Esophagus (tissue), 2 donors: Measurements from ENCODE around the gene RORB. TPM values are rescaled to one million over a fixed set of nuclear protein-coding genes. Genes with fewer than 3 reads are reported as not detected.

Experiments
- H3K27ac ChIP-seq, 2 donors: one replicate each; pipeline ENCODE4 v1.5.1; 2013; ENCODE audit warnings: low read depth in 2 of 2, mild to moderate bottlenecking in 2 of 2, inconsistent platforms in 1 of 2, low read length in 1 of 2, moderate library complexity in 1 of 2
- H3K27me3 ChIP-seq, 2 donors: one replicate each; pipeline ENCODE4 v1.6.1; 2013; ENCODE audit warnings: low read length in 2 of 2, control low read depth in 1 of 2, mild to moderate bottlenecking in 1 of 2; ENCODE audit not compliant: insufficient read depth in 2 of 2, control insufficient read depth in 1 of 2
- H3K36me3 ChIP-seq, 2 donors: one replicate each; pipeline ENCODE4 v1.6.1; 2013; ENCODE audit warnings: low read length in 1 of 2; ENCODE audit not compliant: control insufficient read depth in 2 of 2, insufficient read depth in 2 of 2
- H3K4me1 ChIP-seq, 2 donors: one replicate each; pipeline ENCODE4 v1.6.1; 2013; ENCODE audit warnings: low read length in 1 of 2; ENCODE audit not compliant: control insufficient read depth in 2 of 2, insufficient read depth in 2 of 2
- H3K4me3 ChIP-seq, 2 donors: one replicate each; pipeline ENCODE4 v1.5.1; 2013; ENCODE audit warnings: low read length in 2 of 2, mild to moderate bottlenecking in 2 of 2, low read depth in 1 of 2, moderate library complexity in 1 of 2
- H3K9me3 ChIP-seq, 2 donors: one replicate each; pipeline ENCODE4 v1.6.1; 2013; ENCODE audit warnings: mild to moderate bottlenecking in 2 of 2, low read depth in 1 of 2, low read length in 1 of 2, moderate library complexity in 1 of 2; ENCODE audit not compliant: control insufficient read depth in 2 of 2, insufficient read depth in 1 of 2
- WGBS, 2 donors: extraction: QIAGEN DNeasy Blood & Tissue Kit; methylation state at CpG; one replicate each; pipeline ENCODE4 v1.1.7; 2013; 5-methylcytosine and 5-hydroxymethylcytosine counted together
- polyA plus RNA-seq, 2 donors: library from polyadenylated mRNA; stranded (reverse); fragments of 200-250 nt; gene quantifications; one replicate each; pipeline ENCODE4 v1.2.3, GENCODE V29; 2013
- donor health status: healthy with polysubstance abuse.
- donor health status: Bipolar disorder and iron deficiency.

RORB gene
- polyA plus RNA-seq, 2 donors: 0.04 to 0.05 TPM

DNA sequence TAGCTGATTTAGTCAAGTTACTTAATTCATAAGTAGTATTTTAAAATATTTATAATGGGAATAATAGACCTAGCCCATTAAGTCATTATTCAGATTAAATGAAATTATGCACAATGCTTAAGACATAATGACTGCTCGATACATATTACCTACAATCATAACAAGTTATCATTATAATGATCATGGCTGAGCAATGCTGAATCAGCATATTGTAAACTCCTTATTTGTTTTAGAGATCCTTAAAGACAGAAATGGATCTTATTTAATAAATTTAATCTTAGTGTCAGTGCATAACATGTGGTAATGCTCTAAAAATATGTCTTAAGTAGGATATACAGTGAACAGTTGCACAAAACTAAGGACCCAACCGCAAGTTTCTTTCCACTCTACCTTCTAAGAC lies 221.6 kb downstream of the RORB start:
- 92 to 93% methylated on average over 2 of the region's 2 CpGs for WGBS, 2 donors
- Histone ChIP-seq H3K36me3 (no peaks in the 10 kb centered on the region), H3K9me3 (no peaks in the 10 kb centered on the region), H3K27ac (no peak overlapping the region), H3K27me3 (no peaks in the 10 kb centered on the region), H3K4me3 (no peak overlapping the region), H3K4me1 (no peaks in the 10 kb centered on the region)

DNA sequence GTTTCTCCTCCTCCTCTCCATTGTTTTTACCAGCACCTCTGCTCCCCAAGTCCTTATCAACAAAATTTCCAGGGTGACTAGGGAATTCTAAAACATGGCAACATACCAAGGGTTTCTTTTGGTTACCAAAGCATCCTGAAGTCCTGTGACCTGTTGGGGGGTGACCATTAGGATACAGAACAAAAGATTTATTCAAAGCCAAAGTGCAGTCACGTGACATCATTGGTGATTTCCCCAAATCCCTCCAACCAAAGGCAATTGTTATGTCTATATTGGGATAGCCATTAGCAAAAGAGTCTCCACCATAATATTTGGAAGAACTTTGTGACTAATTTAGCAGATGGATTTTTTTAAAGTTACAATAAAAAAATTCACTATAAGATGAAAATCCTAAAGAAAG lies 222.2 kb downstream of the RORB start:
- Histone ChIP-seq H3K36me3 (no peaks in the 10 kb centered on the region), H3K9me3 (no peaks in the 10 kb centered on the region), H3K4me3 (no peak overlapping the region), H3K27ac (no peak overlapping the region), H3K4me1 (no peaks in the 10 kb centered on the region), H3K27me3 (no peaks in the 10 kb centered on the region)
- 74 to 78% methylated on average over 1 of the region's 1 CpG for WGBS, 2 donors

DNA sequence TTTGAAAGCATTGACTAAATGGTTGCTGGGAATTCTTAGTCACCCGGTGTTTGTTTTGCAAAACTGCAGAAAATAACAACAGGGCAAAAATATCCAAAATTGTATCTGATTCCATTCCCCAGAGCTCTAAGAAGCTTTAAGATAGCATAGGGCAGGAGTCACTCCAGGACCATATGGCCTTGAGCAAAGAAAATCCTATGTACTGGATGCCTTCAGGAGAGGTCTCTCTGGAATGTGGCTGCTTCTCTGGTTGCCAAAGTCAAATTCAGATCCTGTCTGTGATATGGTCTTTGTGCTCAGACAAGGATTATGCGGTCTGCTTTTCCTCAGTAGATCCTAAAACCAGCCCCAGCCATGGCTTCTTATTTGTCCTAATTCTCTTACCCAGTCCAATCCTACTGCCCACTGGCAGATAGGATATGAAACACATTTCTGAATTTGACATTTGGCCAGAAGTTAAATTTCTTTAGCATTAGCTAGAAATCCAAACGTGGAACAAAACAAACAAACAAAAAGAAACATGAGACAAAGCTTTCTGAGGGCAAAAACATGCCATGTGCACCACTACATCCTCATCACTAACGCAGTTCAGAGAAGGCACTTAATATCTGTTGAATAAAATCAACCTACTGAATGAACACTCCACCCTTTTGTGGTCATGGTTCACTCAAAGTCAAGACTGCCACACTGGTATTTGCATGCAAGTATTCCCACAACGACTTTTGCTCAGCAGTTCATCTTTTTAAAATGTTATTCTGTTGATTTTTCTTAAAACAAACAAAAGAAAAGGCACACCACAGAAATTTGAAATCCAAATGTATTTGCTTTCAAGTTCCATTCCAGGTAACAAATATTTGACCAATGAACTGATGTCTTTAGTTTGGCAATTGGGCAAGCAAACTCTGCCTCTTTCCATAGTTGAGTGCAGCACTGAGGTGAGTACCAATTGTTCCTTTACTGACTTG lies 224.8 kb downstream of the RORB start:
- no peak overlapping the region for H3K4me3 ChIP-seq
- WGBS, 2 donors: 56 to 58% methylated on average over 5 of the region's 5 CpGs
- H3K4me1 ChIP-seq: no peaks in the 10 kb centered on the region
- no peaks in the 10 kb centered on the region for H3K36me3 ChIP-seq
- H3K27me3 ChIP-seq: no peaks in the 10 kb centered on the region
- no peak overlapping the region for H3K27ac ChIP-seq
- no peaks in the 10 kb centered on the region for H3K9me3 ChIP-seq

DNA sequence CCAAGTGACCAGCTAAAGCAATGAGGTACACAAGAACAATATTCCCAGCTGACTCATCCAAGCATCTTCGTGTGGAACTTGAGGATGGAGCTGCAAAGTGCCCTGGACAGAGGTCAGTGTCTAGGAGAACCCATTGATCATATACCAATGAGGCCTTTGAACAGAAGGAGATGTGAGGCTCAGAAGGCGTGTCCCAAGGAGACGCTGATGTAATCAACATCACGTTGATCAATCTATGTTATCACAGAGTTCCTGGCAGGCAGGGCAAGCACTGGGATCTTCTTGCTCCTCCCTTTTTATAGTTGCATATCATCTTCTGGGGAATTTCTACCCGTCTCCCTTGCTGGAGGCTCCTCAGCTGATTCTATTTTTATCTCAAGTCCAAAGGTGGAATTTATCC lies 227.2 kb downstream of the RORB start:
- Histone ChIP-seq H3K36me3 (no peaks in the 10 kb centered on the region), H3K27ac (no peak overlapping the region), H3K27me3 (no peaks in the 10 kb centered on the region), H3K9me3 (no peaks in the 10 kb centered on the region), H3K4me1 (no peaks in the 10 kb centered on the region), H3K4me3 (no peak overlapping the region)
- WGBS, 2 donors: 67 to 72% methylated on average over 5 of the region's 5 CpGs

DNA sequence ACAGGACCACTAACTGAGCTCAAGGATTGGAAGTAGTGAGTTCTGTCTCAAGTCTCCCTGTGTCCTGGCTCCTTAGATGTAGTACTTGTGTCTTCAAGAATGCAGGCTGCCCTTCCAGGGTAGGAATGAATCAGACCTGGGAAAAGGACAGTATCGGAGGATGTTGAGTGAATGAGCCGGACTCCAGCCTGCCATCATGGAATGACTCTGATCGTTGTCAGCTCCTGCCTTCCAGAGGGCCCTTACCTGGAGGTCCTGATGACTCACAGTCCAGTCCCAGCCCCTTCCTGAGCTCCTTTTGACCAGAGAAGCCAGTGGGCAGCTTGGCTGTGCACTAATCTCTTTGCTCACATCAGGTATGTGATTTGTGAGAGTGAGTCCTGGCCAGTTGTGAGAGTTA lies 229.4 kb downstream of the RORB start:
- H3K27ac ChIP-seq: no peak overlapping the region
- no peaks in the 10 kb centered on the region for H3K36me3 ChIP-seq
- H3K27me3 ChIP-seq: no peaks in the 10 kb centered on the region
- 88 to 96% methylated on average over 3 of the region's 3 CpGs for WGBS, 2 donors
- no peaks in the 10 kb centered on the region for H3K9me3 ChIP-seq
- H3K4me3 ChIP-seq: no peak overlapping the region
- H3K4me1 ChIP-seq: no peaks in the 10 kb centered on the region

DNA sequence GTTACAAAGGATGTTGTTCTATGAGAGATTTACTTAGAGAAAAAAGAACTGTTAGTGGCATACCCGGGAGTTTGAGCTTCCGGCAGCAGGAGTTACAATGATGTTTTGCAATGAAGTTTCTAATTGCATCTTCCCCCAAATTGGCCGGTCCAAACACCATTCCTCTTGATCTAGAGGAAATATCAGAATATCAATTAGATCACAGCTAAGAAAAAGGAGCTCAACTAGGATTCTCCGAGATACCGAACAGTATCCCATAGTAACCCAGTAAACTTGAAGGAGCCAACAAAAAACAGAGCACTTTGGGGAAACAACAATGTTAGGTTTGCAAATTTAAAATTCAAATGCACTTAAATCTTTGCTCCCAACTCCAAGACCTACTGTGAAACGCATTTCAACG lies 231.0 kb downstream of the RORB start:
- Histone ChIP-seq H3K4me3 (no peak overlapping the region), H3K27me3 (no peaks in the 10 kb centered on the region), H3K4me1 (no peaks in the 10 kb centered on the region), H3K9me3 (no peaks in the 10 kb centered on the region), H3K36me3 (no peaks in the 10 kb centered on the region), H3K27ac (no peak overlapping the region)
- WGBS, 2 donors: 82 to 83% methylated on average over 7 of the region's 7 CpGs

DNA sequence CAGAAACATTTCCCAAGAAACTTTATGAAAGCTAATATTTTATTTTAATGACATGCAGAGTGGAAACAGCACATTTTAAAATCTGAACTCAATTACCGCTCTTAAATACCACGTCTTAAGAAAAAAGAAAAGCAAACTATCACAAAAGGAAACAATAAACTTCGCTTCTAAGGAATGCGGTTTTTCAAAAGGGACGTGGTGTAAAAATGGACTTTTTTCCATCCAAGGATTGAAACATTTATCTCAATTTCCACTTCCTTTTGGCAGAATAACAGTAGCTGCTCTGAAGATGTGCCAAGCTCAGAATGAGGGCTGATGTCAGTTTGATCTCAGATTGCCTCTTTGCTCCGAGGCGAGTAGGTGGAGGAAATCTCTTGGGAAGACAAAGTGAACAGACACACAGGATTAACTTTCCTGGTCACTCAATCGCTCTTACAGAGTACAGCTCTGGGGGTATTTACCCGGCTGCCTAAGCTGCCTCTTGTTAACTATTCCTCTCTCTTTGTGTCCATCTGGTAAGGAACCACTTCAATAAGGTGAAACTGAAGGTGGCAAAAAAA lies 232.1 kb downstream of the RORB start:
- Histone ChIP-seq H3K27ac (no peak overlapping the region), H3K4me1 (no peaks in the 10 kb centered on the region), H3K4me3 (no peak overlapping the region), H3K36me3 (no peaks in the 10 kb centered on the region), H3K27me3 (no peaks in the 10 kb centered on the region), H3K9me3 (no peaks in the 10 kb centered on the region)
- 27 to 41% methylated on average over 9 of the region's 9 CpGs for WGBS, 2 donors

DNA sequence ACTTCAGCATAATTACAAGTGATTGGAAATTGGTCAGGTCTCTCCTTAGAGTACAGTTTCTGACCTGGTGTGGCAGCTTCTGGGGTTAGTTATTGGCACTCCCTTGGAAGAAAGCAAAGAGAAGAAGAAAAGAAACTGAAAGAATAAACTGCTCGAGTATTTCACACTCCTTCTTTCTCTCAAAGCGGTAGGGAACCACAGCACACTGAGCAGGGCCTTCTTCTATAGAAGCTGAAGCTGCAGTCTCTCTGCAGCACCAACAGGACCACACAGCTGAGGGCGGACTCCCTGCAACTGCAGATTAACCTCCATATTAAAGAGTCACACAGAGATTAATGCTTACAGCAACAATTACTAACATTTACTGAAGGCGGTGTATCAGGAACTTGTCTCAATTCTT lies 238.6 kb downstream of the RORB start:
- H3K27me3 ChIP-seq: no peaks in the 10 kb centered on the region
- no peak overlapping the region for H3K4me3 ChIP-seq
- H3K4me1 ChIP-seq: no peaks in the 10 kb centered on the region
- H3K36me3 ChIP-seq: no peaks in the 10 kb centered on the region
- no peak overlapping the region for H3K27ac ChIP-seq
- no peaks in the 10 kb centered on the region for H3K9me3 ChIP-seq
- WGBS, 2 donors: 75 to 76% methylated on average over 4 of the region's 4 CpGs

DNA sequence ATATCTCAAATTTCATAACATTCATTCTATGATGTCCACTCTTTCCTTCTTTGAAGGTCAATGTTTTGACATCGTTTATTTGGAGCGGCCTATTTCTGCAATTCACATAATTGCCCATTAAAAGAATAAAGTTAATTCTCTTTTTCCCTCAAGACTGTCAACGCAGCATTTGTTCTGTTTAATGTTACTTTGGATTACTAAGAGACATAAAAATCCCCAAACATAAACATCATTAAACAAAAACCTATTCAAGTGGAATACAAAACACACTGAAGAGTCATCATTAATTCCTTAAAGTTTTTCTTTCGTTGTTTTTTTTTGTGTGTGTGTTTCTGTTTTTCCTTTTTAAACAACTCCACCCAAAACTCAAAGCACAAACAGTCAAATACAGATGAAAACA lies 239.5 kb downstream of the RORB start:
- WGBS, 2 donors: 79 to 80% methylated on average over 4 of the region's 4 CpGs
- H3K9me3 ChIP-seq: no peaks in the 10 kb centered on the region
- H3K36me3 ChIP-seq: no peaks in the 10 kb centered on the region
- H3K4me3 ChIP-seq: no peak overlapping the region
- no peak overlapping the region for H3K27ac ChIP-seq
- H3K27me3 ChIP-seq: no peaks in the 10 kb centered on the region
- H3K4me1 ChIP-seq: no peaks in the 10 kb centered on the region
